RWPE2 (cell line): ENCODE measurements around the gene KBTBD4.

ENCODE experiments used
- ATAC-seq: fragments of 200-7000 bp; cut with Tn5 transposase; 3 replicates; pipeline ENCODE4 v1.9.1; 2021; ENCODE audit warnings: low read depth
- DNase-seq: peaks from one replicate; pipeline ENCODE4 v3.0.0-alpha.2; 2020; ENCODE audit warnings: low spot score
- H3K27ac ChIP-seq: fragments of 450-650 bp; 2 replicates; pipeline ENCODE4 v1.5.1; 2017; ENCODE audit warnings: mild to moderate bottlenecking; ENCODE audit not compliant: poor library complexity, severe bottlenecking
- H3K27me3 ChIP-seq: fragments of 250-450 bp; sonication (Bioruptor Pico); 2 replicates; pipeline ENCODE4 v1.5.1; 2021; ENCODE audit warnings: mild to moderate bottlenecking, moderate library complexity; ENCODE audit not compliant: insufficient read depth, poor library complexity, severe bottlenecking
- H3K36me3 ChIP-seq: fragments of 250-450 bp; sonication (Bioruptor Pico); 2 replicates; pipeline ENCODE4 v1.5.1; 2020; ENCODE audit warnings: low read depth, mild to moderate bottlenecking, moderate library complexity
- H3K4me1 ChIP-seq: fragments of 250-450 bp; sonication (Bioruptor Pico); 2 replicates; pipeline ENCODE4 v1.5.1; 2021; ENCODE audit warnings: mild to moderate bottlenecking, moderate library complexity; ENCODE audit not compliant: insufficient read depth, poor library complexity, severe bottlenecking
- H3K4me3 ChIP-seq: fragments of 250-450 bp; sonication (Bioruptor Pico); 2 replicates; pipeline ENCODE4 v1.5.1; 2021; ENCODE audit warnings: mild to moderate bottlenecking, moderate library complexity; ENCODE audit not compliant: severe bottlenecking
- H3K9me3 ChIP-seq: fragments of 250-450 bp; sonication (Bioruptor Pico); 2 replicates; pipeline ENCODE4 v1.5.1; 2021; ENCODE audit warnings: mild to moderate bottlenecking, moderate library complexity; ENCODE audit not compliant: severe bottlenecking
- TF ChIP-seq, protein P1 (sequence below): fragments of 450-650 bp; IDR thresholded peaks from one replicate; pipeline ENCODE4 v1.5.1; 2017; ENCODE audit warnings: mild to moderate bottlenecking, moderate library complexity; ENCODE audit not compliant: poor library complexity, severe bottlenecking

KBTBD4 gene

DNA sequence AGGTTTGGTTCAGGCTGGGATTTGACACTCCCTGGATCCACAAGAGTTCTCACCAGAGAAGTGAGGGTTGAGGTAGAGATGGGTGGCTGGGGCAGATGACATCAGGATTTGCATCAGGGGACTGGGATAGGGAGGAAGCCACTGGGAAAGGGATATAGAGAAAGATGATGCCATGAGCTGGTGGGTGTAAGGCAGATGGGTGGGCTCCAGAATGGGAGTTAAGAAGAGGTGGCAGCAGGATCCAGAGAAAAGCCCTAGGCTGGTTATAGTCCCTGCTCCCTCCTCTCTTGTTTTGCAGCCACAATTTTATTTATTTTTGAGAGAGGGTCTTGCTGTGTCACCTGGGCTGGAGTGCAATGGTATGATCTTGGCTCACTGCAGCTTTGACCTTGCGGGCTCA, 17.2 kb upstream of the KBTBD4 start:
- Histone ChIP-seq H3K9me3 (no peaks in the 10 kb centered on the region), H3K27me3 (peaks cover 28% of the 10 kb centered on the region), H3K4me3 (no peak overlapping the region), H3K27ac (no peak overlapping the region), H3K4me1 (no peaks in the 10 kb centered on the region), H3K36me3 (no peaks in the 10 kb centered on the region)
- DNase-seq = no peak
- ATAC-seq = no peak
- TF ChIP-seq, protein P1, sequence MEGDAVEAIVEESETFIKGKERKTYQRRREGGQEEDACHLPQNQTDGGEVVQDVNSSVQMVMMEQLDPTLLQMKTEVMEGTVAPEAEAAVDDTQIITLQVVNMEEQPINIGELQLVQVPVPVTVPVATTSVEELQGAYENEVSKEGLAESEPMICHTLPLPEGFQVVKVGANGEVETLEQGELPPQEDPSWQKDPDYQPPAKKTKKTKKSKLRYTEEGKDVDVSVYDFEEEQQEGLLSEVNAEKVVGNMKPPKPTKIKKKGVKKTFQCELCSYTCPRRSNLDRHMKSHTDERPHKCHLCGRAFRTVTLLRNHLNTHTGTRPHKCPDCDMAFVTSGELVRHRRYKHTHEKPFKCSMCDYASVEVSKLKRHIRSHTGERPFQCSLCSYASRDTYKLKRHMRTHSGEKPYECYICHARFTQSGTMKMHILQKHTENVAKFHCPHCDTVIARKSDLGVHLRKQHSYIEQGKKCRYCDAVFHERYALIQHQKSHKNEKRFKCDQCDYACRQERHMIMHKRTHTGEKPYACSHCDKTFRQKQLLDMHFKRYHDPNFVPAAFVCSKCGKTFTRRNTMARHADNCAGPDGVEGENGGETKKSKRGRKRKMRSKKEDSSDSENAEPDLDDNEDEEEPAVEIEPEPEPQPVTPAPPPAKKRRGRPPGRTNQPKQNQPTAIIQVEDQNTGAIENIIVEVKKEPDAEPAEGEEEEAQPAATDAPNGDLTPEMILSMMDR = no peak

- ATAC-seq = peak; percentile 35; the same call in 2 of the 3 replicates
- peaks cover 28% of the 10 kb centered on the region for H3K27me3 ChIP-seq
- H3K4me1 ChIP-seq = no peaks in the 10 kb centered on the region
- no peak overlapping the region for H3K27ac ChIP-seq
- no peaks in the 10 kb centered on the region for H3K36me3 ChIP-seq
- TF ChIP-seq, protein P1 = no peak
- no peak overlapping the region for H3K4me3 ChIP-seq
- H3K9me3 ChIP-seq = no peaks in the 10 kb centered on the region
- no peak for DNase-seq
These were observed 16.3 kb upstream of the KBTBD4 start for GRCh38 chr11:47595029-47595428.

DNA sequence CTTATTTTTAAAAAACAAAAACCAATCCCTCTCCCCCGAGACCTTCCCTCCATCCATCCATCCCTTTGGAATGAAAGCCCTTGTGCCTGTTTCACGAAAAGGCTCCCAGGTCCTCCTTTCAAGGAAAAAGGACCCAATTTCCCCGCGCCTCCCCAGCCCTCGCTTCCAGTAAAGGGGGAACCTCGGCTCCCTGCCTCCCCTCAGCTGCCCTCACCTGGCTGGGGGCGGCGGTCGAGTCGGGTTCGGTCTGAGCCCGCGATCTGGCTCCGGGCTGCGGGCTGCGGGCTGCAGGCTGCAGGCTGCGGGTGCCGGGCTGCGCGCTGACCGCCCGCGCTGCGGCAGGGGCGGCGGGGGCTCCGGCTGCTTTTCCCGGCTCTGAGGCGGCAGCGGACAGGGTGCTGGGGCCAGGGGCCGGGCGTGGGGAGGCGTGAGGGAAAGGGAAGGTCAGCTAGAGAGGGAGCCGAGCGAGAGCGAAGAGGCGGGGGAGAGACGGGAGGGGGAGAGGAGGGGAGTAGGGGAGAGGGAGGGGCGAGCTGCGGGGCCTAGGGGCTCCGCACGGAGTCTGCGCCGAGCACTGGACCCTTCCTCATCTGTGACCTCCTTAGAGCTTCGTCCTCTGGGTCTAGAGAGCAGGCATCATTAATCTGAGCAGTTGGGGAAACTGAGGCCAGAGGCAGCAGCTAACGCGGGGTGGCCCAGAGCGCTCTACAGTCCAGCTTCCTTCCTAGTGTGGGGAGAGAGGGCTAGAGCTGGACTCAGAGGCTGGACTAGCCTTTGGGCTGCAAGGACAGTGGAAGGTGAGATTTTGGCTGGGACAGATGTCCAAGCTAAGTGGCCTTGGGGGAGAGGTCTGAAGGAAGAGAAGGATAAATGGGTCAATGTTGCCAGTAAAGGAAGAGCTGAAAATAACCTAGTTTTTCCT, 15.4 kb upstream of the KBTBD4 start, which contains the start of gene C1QTNF4:
Gene C1QTNF4, minus strand, starts transcription at position 478 of the 922 bp plus-strand sequence. CDS start 3,601 bp downstream, outside the sequence.
- Histone ChIP-seq H3K27me3 (peaks cover 36% of the 10 kb centered on the region), H3K36me3 (no peaks in the 10 kb centered on the region), H3K4me3 (peak within 1 kb of the TSS; percentile 17), H3K9me3 (no peaks in the 10 kb centered on the region), H3K27ac (no peak within 1 kb of the TSS), H3K4me1 (no peaks in the 10 kb centered on the region)
- ATAC-seq = peak; percentile 43; the same call in 2 of the 3 replicates
- DNase-seq = no peak
- TF ChIP-seq, protein P1 = no peak

- ATAC-seq (peak; percentile 15; the same call in 1 of the 3 replicates), DNase-seq (no peak)
- Histone ChIP-seq H3K4me3 (no peak overlapping the region), H3K4me1 (no peaks in the 10 kb centered on the region), H3K36me3 (no peaks in the 10 kb centered on the region), H3K9me3 (no peaks in the 10 kb centered on the region), H3K27ac (no peak overlapping the region), H3K27me3 (peaks cover 37% of the 10 kb centered on the region)
- TF ChIP-seq, protein P1 = no peak
These were observed 14.7 kb upstream of the KBTBD4 start for GRCh38 chr11:47593492-47593933.

GRCh38 chr11:47592970-47593369, 14.2 kb upstream of the KBTBD4 start:
- DNase-seq (no peak), ATAC-seq (no peak)
- peaks cover 37% of the 10 kb centered on the region for H3K27me3 ChIP-seq
- no peaks in the 10 kb centered on the region for H3K9me3 ChIP-seq
- H3K36me3 ChIP-seq = no peaks in the 10 kb centered on the region
- TF ChIP-seq, protein P1 = no peak
- no peak overlapping the region for H3K27ac ChIP-seq
- no peaks in the 10 kb centered on the region for H3K4me1 ChIP-seq
- H3K4me3 ChIP-seq = no peak overlapping the region
